ENCODE measurements around the gene RCN2.

Gene RCN2

GRCh38 chr15:76996076-76996525 lies 64.6 kb downstream of the RCN2 start:
- no peak for DNase-seq

GRCh38 chr15:76996526-76997401 lies 65.2 kb downstream of the RCN2 start:
- DNase-seq: peak in 1 of 2 experiments; percentile 14

DNA sequence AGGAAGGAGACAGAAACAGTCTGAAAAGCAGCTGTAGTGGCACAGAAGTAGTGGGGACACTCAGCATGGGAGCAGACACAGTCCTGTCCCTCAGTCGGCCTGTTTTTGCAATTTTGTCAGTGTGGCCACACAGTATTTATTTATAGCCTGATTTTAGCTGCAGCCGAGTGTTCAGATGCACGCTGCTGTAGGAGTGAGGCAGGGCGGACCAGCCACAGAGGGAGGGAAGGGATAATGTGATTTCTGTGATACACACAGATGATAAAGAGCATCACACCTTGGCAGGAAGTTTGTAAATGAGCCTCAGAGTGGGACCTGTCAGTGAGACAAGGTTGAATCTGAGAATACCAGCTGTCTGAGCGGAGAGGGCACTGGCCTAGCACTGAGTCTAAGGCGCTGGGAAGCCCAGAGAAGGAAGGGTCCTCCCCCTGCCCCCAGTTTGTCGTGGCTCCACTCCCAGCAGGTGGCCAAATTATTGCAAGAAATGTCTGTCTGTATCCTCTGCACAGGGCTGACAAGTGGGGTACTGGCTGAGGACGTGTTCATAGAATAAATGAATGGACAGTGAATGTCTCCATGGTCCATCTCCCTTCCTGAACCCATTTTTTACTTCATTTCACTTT lies 67.2 kb downstream of the RCN2 start:
- no peak for DNase-seq

DNA sequence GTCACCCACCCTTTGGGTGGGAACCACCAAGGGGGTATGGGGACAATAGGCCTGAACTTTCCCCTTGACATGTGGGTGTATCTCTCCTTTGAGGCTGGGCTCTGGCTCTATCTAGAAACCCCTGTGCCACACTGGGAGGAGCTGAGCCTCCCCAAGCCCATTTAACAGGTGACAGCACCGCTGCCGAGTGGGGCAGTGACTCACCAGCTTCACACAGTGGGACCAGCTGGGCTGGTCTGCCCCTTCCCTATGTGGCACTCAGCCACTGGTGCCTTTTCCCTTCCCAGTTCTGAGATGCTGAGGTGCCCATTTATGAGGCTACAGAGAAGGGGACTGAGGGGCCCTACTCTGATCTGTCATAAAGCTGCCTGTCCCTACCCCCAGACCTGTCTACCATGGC lies 68.4 kb downstream of the RCN2 start:
- no peak for DNase-seq

DNA sequence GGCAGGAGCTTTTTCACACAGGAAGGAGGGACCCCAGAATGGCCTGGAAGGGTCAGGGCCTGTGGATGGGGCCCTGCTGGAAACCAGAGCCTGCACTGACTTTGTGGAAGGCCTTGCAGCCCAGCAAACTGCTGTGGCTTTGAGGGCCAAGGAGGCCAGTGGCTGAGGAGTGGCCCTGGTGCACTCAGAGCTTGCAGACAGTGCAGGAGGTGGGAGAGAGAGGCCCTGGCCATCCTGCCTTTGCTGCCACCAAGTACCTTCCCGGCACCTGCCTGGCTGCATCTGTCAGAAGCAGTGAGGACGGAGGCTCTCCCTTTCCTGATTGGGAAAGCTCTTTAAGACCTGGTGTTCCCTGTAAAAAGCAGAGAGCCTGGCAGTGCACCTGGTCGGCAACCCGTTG lies 69.8 kb downstream of the RCN2 start:
- no peak for DNase-seq

- no peak for DNase-seq
These were observed 70.4 kb downstream of the RCN2 start for GRCh38 chr15:77001966-77002365.

DNA sequence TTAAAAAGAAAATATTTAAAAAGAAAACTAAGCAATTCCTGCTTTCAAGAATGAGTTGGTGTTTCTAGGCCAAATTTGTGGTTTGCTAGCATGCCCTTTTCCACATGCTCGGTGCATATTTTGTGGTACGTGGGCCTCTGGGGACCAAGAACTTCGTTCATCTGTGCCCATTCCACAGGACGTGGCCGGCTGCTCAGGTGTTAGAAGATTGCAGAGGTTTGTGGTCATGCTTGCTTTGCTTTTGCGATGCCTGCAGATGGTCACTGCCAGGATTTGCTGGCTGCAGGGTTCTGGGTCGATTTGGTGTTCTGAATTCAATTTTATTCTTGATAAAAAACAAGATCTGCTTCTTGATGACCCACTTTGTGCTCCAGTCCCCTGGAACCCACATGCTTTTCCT lies 70.9 kb downstream of the RCN2 start:
- DNase-seq: no peak

GRCh38 chr15:77002954-77003912 lies 71.7 kb downstream of the RCN2 start:
- DNase-seq: peak; percentile 94
